Cardiac fibroblast (primary cell): ENCODE measurements around the gene GPS2.
A peak's percentile ranks its signal among the peaks of the same experiment; 100 is the strongest.

Experiments
- DNase-seq, 2 donors: peaks; one replicate each; pipeline versions ENCODE4 v3.0.0 to v3.0.0-alpha.2; 2010; ENCODE audit warnings: low read depth in 2 of 2
- H3K4me3 ChIP-seq, 2 donors: replicated peaks in 1 of 2; 1 replicate in 1 of 2; 2 replicates in 1 of 2; pipeline ENCODE4 v1.5.1; 2011; ENCODE audit warnings: low read depth in 2 of 2, low read length in 2 of 2, mild to moderate bottlenecking in 2 of 2, moderate library complexity in 1 of 2
- TF ChIP-seq, protein P1 (sequence below): IDR thresholded peaks from one replicate; pipeline ENCODE4 v1.5.1; 2011; ENCODE audit warnings: low read depth, mild to moderate bottlenecking, low read length, inconsistent platforms

Gene GPS2

DNA sequence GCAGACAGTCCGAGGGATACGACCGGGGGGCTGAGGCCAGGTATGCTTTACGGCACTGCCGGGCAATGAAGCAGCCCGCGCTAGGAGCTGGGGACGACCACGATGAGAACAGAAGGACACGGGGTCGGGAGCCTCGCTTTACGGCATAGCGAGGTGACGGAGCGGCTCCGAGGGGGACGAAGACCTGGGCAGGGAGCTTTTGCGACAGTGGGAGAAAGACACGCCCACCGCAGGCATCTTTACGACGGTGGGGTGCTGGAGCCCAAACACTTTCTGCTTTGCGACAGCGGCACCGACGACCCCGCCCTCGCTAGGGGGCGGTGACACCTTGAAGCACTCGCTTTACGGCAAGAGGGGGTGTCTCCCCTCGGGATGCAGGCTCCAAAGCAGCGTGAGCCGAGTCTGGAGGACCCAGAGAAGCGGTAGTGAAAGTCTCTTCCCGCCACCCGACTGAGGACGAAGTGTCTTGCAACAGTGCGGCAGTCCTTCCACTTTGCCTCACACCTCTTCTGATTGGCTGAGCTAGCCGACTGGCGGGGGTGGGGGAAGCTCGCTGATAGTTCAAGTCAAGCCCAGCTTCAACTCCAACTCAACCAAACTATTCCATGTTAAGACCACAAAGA lies 14.3 kb upstream of the GPS2 start:
- TF ChIP-seq, protein P1, sequence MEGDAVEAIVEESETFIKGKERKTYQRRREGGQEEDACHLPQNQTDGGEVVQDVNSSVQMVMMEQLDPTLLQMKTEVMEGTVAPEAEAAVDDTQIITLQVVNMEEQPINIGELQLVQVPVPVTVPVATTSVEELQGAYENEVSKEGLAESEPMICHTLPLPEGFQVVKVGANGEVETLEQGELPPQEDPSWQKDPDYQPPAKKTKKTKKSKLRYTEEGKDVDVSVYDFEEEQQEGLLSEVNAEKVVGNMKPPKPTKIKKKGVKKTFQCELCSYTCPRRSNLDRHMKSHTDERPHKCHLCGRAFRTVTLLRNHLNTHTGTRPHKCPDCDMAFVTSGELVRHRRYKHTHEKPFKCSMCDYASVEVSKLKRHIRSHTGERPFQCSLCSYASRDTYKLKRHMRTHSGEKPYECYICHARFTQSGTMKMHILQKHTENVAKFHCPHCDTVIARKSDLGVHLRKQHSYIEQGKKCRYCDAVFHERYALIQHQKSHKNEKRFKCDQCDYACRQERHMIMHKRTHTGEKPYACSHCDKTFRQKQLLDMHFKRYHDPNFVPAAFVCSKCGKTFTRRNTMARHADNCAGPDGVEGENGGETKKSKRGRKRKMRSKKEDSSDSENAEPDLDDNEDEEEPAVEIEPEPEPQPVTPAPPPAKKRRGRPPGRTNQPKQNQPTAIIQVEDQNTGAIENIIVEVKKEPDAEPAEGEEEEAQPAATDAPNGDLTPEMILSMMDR, result no peak
- H3K4me3 ChIP-seq, result peak overlapping the region; percentile 89 to 90
- peak; percentile 100 for DNase-seq

DNA sequence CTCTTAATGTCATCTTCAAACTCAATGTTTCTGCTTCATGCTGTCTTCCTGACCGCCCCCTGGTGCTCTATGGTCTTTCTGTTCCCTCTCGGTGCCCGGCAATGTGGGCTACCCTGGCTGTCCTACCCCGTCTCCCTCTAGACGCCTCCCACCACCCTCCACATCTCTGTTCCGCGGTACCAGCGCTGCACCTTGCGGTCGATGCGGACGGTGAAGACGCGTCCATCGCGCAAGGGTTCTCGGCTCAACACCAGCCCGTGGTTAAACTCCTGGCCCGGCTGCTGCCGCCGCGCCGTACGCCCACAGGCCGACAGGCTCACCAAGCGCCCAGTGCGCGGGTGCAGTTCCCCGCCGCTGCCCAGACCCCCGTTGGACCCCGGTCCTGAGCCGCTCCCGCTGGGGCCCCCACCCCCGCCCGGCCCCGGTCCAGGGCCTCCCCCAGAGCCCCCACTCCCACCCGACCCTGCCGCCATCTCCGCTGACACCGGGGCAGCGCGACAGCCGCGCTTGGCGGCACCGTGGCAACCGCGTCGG lies 13.7 kb upstream of the GPS2 start, which contains the start of gene NEURL4:
TSS of gene NEURL4 (minus strand) at position 496 of the 534 bp plus-strand sequence. CDS start at position 473, 23 bp downstream.
- DNase-seq, result no peak
- TF ChIP-seq, protein P1, result no peak
- peak within 1 kb of the TSS; percentile 89 to 90 for H3K4me3 ChIP-seq

DNA sequence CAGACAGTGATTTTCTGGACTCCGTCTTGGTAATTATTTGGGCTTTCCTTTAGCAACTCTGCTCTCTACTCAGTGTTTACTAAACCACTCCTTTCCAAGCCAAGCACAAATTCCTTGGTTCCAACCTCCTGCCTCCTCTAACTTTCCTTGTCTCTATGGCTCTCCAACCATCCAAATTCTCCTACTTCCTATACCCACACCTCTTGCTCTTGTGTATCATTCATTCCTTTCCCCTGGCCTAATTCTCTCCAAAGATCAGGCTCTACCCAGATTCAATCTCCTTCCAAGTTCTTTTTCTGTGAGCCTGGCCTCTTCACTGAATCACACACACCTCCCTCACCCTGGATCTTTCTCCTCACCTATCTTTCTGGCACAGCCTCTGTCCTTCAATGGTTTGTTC lies 12.8 kb upstream of the GPS2 start:
- no peak for DNase-seq
- H3K4me3 ChIP-seq, result peak overlapping the region in 1 of 2 donors; percentile 89
- TF ChIP-seq, protein P1, result no peak

DNA sequence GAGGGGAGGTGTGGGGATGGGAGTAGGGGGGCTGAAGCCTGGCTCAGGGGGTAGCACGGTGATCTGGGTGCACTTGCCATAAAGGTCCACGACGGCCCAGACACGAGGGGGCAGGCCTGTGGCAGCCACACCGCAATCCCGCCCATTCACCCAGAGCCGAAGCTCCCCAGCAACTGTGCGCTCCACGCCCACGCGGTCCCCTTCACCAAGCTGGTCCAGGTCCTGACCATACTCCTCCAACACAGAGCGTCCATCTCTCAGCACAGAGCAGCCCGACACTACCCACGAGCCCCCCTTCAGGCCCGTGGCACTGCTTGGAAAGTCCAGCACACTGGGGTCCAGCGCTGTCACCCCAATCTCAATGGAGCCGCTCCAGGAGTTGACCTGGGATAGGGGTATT lies 12.3 kb upstream of the GPS2 start:
- TF ChIP-seq, protein P1, result no peak
- no peak for DNase-seq
- H3K4me3 ChIP-seq, result no peak overlapping the region

DNA sequence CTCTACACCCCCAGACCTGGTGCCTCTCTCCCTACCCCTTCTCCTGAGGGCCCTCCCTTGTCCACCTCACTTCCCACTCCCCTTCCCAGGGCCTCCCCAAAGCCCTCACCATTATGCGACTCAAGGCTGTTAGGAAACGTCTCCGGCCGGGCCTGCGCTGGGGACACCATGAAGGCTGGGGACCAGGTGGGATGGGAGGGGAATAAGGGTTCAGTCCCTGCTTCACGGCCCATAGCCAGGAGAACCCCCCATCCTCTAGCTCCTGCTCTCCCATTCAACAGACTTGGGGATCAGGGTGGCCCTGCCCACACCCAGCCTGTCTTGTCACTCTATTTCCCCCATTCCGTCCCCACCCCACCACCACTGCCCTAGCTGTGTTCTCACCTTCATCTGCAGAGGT lies 11.9 kb upstream of the GPS2 start:
- no peak for DNase-seq
- TF ChIP-seq, protein P1, result no peak
- no peak overlapping the region for H3K4me3 ChIP-seq

DNA sequence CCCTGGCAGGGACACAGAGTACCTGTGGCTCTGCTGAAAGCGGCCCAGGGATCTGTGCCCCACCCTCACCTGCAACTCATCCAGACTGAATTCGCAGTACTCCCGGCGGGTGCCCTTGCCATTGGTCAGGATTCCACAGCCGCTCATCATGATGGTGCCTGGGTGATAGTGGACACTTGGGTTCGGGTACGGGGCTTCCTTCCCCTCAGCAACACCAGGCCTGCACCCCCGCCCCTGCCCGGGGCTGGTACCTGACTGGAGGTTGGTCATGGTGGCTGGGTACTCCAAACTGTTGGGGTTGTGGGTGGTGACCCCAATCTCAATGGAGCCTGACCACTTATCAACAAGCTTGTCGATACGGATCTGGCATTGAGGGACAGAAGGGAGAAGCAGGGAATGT lies 11.0 kb upstream of the GPS2 start:
- TF ChIP-seq, protein P1, result no peak
- H3K4me3 ChIP-seq, result no peak overlapping the region
- DNase-seq, result no peak
